ENCODE measurements around the gene PTPN13.

- no peak for TF ChIP-seq CTCF (IDR thresholded peaks at IDR 0.05)
- no peak for TF ChIP-seq POLR2A (IDR thresholded peaks at IDR 0.05)
Measured at GRCh38 chr4:86608757-86609375, 14.8 kb downstream of the PTPN13 start.
